HK-2 (cell line): Measurements from ENCODE around the gene GPR152.
"Not testable (repeated sequence)": the region's sequence is repeated elsewhere in the genome, so short reads cannot be mapped to it uniquely, and the experiment has no call there.

Source experiments
- DNase-seq: peaks from one replicate; pipeline ENCODE4 v3.0.0-alpha.2; 2018; ENCODE audit not compliant: unreplicated experiment

Gene GPR152

DNA sequence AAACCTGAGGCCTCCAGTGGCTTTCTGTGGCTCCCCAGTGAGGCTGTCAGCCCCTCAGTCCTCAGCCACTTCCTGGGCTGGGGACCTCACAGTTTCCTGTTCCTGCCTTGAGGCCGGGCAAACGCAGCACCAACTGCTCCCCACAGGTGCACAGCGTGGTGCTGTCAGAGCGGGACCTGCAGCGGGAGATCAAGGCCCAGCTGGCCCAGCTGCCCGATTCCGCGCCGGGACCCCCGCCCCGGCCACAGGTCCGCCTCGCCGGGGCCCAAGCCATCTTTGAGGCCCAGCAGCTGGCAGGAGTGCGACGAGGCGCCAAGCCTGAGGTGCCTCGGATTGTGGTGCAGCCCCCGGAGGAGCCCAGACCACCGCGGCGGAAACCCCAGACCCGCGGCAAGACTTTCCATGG lies 43.3 kb downstream of the GPR152 start:
- no peak for DNase-seq

- no peak for DNase-seq
These were observed 43.9 kb downstream of the GPR152 start for GRCh38 chr11:67408437-67409200.

- no peak for DNase-seq
These were observed 44.8 kb downstream of the GPR152 start for GRCh38 chr11:67407688-67408163.

DNA sequence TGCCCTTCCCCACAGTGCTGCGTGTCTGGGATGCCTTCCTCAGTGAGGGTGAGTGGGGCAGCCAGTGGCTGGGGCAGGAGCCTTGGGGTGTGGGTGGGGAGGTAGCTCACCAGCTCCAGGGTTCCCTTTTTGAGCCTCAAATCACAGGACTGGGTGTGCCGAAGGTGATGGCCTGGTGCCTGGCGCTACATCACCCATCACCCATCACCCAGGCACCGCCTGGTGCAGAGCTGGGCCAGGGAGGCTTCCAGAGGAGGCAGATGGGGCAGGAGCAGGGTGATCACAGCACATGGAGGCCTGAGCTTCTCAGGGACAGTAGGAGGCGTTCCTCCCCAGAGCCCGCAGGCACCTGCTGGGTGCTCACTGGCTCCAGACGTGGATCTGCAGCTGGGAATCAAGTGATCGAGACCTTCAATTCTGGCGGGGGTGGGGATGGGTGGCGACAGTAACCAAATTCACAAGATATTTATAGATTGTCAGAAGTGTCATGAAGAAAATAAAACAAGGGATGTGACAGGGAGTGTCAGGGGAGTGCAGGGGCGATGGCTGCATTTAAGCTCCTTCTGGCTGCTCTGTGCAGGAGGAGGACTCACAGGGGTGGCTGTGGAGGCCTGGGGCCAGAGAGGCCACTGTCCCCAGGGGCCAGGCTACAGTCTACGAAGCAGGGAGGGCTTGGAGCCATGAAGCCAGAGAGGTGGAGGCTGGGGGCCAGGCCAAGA lies 45.4 kb downstream of the GPR152 start:
- DNase-seq, result no peak

GRCh38 chr11:67406420-67406968 lies 46.0 kb downstream of the GPR152 start:
- no peak for DNase-seq

DNA sequence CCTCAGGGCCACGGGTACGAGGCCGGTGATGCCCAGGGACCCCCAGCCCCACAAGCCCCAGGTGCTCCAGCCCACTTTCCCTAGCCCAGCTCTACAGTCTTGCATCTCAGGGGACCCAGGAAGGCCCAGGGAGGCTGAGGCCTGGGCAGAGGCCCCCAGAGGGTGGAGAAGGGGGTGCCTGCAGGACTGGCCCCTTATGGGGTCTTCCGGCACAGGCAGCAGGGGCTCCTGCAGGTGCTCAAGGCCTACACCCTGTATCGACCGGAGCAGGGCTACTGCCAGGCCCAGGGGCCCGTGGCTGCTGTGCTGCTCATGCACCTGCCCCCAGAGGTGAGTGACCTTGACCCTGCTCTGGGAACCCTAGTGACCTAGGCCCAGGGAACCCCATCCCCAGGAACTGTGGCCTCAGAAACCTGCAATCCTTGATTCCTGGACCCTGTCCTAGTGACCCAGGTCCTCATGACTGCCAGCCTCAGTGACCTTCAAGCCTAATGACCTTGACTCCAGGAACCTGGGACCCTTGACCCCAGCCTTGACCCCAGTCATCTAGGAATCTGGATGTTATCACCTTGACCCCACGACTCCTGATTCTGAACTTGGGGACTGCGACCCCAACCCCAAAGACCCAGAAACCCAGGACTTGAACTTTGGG lies 46.7 kb downstream of the GPR152 start:
- no peak for DNase-seq

DNA sequence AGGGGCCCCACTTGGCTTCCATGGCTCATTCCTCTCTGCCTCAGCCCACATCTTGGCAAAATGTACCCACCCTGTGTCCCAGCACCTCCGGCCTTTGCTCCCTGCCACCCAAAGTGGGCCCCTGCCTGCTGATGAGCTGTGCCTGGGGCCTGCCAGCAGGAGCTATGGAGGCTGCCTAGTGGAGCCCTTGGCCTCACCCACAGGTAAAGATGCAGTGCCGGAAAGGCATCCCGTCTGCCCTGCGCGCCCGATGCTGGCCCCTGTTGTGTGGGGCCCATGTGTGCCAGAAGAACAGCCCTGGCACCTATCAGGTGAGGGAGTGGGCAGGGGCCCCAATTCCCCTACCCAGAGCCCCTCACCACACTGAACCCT lies 47.3 kb downstream of the GPR152 start:
- no peak for DNase-seq

DNA sequence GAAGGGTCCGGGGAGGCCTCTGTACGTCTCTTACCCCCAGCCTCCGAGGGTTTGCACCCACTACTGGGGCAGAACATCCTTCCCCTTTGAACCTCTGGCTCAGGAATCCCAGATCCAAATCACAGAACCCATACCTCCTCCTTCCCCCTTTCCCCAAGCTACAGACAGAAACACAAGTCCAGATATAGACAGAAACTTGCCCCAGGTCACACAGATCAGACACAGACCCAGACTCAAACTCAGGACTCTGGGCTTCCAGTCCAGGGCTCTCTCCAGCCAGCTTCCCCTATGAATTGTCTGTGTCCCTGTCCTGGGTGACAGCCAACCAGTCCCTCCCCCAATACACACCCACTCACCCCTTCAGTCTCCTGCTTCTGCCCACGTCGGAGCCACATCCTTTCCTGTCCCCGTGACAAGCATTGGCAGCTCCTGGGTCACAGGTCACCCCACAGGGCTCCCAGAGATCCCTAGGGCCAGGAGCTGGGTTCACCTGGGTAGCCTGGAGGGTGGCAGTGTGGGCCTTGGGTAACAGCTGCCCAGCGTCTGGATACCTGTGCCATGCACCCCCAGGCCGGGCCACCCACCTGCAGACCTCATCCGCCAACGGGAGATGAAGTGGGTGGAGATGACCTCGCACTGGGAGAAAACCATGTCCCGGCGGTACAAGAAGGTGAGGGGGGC lies 47.9 kb downstream of the GPR152 start:
- no peak for DNase-seq

GRCh38 chr11:67403085-67403484 lies 49.4 kb downstream of the GPR152 start:
- DNase-seq, result not testable (repeated sequence)

DNA sequence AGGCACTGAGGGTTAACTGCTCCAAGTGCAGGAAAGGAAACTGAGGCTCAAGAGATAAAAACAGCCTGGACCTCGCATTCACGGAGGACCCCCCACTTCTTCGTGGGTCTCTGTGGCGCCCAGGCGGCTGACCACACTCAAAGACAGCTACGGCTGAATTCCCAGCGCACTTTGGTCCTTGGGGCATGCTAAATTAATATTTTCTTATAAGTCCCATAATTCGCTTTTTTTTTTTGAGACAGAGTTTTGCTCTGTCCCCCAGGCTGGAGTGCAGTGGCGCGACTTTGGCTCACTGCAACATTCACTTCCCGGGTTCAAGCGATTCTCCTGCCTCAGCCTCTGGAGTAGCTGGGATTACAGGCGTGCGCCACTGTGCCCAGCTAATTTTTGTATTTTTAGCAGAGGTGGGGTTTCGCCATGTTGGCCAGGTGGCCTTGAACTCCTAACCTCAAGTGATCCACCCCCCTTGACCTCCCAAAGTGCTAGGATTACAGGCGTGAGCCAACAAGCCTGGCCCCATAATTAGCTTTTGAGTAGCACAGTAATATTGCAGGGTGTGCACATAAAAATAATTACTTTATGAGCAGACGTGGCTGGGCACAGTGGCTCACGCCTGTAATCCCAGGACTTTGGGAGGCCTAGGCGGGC lies 50.2 kb downstream of the GPR152 start:
- DNase-seq, result not testable (repeated sequence)

DNA sequence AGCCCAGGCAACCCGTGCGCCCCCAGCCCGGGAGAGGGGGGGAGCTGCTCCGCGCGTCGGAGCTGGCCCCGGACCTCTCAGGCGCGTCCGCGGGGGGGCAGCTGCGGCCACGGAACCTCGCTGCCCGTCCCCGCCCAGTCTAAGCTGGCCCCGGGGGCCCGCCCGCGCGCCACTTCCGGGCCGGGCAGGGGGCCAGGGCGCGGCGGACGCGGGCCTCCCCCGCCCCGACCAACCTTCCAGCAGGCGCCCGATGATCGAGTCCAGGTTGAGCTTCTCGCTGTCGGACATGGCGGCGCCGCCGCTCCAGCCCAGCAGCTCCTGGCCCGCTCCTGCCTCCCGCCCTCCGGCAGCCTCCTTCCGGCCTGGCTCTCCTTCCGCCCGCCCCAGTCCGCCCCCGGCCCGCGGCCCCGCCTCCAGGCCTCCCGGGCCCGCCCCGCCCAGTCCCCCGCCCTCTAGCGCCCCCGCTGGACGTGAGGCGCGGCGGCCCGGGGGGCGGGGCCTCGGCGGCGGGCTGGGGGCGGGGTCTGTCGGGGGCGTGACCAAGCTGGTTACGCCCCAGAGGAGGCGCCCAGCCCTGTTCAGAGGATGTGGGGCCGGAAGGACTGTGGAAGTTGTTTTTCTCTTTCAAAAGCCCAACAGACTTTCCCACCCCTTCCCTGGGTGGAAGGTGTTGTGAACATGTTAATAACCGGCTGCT lies 50.9 kb downstream of the GPR152 start, which contains the start of gene PPP1CA:
Gene PPP1CA, minus strand, starts transcription at position 364 of the 697 bp plus-strand sequence. Its CDS starts 76 bp downstream, at position 288.
- peak; percentile 87 for DNase-seq
